Stimulated activated naive CD8-positive, alpha-beta T cell treated with anti-CD3 and anti-CD28 coated beads, Interleukin-15, Interleukin-2, amounts not matched to agents 100 U/mL and 50 U/mL, for 24 hours (primary cell): ENCODE measurements around the gene RBMXL2.

Experiments
- ATAC-seq: fragments of 150-1000 bp; cut with Tn5 transposase; one replicate; pipeline ENCODE4 v1.10.0; 2021
- DNase-seq: peaks from one replicate; pipeline ENCODE4 v3.0.0; 2021

RBMXL2 gene

DNA sequence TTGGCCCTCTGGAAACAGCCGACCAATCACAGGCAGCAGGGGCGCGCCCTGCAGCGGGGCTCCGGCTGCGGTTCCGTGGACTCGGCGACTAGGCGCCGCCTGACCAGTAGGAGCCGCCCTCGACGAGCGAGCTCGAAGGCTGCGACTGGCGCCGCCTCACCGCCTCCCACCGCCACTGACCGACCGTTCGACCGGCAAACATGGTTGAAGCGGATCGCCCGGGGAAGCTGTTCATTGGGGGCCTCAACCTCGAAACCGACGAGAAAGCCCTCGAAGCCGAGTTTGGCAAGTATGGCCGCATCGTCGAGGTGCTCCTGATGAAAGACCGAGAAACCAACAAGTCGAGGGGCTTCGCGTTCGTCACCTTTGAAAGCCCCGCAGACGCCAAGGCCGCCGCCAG lies at the start of gene RBMXL2:
RBMXL2 (plus strand) TSS at position 78 of the 400 bp plus-strand sequence; CDS start at position 201, 123 bp downstream.
- no peak for DNase-seq
- ATAC-seq, result no peak

DNA sequence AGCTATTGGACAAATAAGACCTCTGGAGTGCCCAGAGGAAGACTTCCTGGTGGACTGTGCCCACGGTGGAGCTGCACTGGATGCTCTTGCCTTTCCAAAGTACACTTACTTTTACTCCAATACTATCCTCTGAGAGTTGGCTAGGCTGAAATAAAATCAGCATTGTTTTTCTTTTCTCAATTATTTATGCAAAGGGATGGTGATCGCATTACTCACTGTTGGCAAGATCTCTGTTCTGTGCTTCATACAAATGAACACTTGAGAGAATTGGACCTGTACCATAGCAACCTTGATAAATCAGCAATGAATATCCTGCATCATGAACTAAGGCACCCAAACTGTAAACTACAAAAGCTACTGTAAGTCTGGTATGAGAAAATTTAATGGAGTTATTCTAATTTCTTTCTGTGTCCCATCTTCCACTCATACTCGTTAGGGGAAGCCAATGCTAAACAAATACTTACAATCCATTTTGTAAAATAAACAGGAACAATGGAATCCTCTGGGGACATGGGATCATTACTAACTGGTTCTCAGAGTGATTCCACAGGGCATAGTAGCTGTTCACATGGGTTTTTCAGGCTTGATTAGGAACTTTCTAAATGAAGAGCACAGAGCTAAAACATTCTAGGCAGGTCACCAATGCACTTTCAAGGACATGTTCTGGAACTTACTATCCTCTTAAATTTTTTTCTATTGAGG lies 42.2 kb upstream of the RBMXL2 start:
- DNase-seq, result no peak
- no peak for ATAC-seq

DNA sequence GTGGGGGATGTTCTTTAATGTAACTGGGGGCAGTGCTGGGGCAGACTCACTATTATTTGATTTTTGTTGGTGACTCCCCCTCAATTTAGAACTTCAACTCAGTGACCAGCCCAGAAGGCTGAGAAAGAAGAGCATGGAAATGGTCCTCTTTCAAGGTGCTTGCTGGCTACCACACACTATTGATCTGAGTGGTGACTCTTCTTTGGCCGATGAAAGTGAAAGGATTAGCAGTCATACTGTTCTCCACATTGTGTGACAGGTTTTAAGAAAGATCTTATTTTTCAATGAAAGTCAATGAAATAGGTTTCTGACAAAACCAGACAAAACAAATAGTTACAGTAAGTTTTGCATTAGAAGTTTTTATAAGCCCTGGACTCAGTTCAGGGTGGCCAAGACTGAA lies 38.6 kb upstream of the RBMXL2 start:
- DNase-seq, result no peak
- no peak for ATAC-seq

DNA sequence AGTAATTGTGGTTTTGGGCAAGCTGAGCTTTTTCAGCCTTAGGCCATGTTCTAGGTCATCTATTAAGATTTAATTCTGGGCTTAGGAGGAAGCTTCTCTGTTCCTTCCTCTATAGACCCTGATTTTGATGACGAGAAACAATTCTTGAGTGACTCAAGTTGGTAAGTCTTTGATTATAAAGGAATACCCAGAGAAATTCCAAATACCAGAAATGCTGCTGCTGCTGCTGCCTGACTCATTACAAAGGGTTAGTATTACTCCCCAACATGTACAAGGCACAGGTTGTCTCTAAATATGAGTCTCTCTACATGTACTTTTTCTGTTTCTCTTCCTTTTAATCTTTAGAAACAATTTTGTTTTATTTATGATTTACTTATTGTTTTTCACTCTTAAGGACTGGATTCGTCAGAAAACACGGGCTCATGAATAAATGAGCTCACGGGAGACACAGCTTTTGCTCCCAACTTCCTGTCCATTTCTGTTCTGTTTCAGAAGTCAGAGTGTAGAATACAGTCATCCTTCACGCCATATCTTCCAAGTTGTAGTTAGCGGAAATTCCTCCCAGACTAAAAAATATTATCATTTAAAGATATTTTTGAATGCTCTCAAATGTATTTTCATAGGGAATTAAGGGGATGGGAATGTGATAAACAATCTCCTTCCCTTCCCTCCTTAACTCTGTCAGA lies 31.8 kb upstream of the RBMXL2 start:
- DNase-seq (no peak), ATAC-seq (no peak)

DNA sequence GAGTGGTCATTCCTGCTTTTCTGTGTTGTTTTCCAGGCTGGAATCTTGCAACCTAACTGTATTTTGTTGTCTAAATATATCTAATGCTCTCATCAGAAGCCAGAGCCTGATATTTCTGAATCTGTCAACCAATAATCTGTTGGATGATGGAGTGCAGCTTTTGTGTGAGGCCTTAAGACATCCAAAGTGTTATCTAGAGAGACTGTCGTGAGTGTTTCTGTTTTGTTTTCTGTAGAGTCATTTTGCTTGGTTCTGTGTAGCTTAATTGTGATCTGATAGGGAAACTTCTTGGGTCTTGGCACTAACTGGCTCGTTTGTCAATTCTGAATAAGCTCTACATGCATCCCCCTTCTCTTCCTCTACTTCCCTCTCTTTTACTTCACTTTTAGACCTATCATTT lies 31.2 kb upstream of the RBMXL2 start:
- ATAC-seq, result no peak
- DNase-seq, result no peak

DNA sequence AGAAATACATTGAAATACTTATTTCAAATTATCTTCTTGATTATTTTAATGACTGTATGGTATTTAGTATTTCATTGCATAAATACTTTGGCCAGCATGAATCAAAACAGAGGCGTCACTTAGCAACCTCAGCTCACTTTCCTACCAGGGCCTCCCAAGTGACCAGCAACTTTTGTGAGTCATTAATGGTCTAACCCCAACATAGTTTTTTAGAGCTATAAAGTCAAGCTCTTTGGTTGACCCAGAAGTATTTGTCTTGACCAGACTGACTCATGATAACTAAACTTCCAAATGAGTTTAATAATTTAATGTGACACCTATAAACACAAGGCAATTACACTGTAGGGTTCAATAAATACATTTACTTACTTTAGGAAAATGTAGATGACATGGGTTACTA lies 27.9 kb upstream of the RBMXL2 start:
- ATAC-seq (no peak), DNase-seq (no peak)

DNA sequence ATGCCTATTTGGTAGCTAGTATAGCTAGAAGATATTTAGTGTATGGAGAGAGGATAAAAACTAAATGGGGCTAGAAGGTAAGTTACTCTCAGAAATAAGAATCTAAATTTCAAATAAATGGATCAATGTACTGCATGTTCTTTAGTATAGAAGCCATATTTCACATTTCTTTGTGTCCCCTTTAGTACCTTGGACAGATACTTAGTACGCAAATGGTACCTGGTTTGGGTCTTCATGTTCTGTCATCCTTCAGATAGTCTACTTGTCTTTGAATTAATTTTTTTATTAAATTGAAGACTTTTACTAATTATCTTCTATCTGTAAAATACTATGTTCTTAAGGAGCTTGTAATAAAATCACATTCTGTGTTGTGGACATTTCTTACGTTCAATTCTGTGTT lies 26.3 kb upstream of the RBMXL2 start:
- ATAC-seq (no peak), DNase-seq (no peak)

DNA sequence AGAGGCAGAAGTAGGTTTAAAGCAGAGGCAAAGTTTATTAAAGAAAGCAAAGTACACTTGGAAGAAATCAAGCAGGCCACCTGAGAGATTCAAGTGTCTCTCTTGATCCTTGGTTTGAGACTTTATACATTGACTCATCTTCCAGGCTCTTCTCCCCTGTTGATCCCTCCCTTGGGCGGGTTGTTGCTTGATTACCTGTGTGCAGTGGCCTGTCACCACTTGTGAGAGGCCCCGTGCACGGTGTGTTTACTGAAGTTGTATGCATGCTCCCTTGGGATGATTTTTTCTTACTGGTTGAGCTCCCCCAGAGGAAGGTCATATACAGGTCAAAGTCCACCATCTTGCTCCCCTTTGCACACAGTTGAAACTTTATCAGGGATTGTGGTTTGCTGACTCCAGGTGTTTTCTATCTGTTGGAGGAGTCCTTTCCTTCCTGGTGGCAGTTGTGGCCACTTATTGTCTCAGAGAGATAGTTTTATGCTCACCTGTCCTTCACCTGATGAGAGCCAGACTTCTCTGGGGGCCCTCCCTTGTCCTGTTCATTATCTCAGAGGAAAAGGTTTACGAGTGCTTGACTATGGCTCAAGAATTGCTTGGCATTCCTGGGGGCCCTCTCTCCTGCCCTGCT lies 16.3 kb upstream of the RBMXL2 start:
- DNase-seq, result no peak

DNA sequence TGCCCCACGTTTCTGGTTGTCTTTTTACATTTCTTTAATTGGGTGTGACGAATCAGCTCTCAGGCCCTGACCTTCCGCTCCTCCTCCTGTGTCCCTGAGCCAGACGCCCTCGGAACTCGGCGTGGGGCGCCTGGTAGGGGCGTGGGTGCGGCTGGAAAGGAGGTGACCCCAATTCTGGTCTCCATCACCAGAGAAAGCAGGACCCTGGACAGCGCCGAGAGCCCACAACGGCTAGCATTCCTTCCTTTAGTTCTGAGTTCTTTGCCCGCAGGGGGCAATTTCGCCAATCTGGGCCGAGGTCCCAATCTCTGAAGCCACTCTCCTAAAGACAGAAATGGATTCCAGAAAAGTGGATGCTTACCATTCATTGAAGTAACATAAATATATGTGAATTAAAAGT lies 11.7 kb upstream of the RBMXL2 start:
- ATAC-seq (no peak), DNase-seq (no peak)

More for the DNA sequence above, 16.3 kb upstream of the RBMXL2 start:
- ATAC-seq, result no peak

DNA sequence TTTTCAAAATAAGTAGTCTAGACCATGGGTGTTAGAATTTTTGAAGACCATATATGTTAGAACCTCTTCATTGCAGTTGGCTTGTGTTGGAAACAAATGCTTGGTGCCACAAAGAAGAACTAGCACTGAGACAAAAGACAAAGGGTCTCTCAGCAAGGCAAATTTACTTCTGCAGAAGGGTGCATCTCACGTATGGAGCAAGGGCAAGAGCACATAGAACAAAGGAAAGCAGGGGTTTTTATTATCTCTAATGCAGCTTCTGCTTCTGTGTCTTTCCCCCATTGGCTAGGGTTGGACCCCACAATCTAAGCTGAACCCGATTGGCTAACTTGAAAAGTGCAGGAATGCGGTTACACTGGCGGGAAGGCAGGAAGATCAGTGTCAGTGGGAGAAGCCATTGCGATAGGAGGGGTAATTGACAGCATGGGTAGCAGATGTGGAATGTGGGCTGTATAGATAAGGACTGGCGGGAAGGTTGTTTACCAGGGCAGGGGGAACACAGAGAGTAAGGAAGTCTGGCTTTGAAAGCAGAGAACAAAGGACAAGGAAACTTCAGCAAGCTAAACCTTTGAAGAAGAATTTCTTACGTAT lies 9.2 kb upstream of the RBMXL2 start:
- DNase-seq (no peak), ATAC-seq (no peak)

DNA sequence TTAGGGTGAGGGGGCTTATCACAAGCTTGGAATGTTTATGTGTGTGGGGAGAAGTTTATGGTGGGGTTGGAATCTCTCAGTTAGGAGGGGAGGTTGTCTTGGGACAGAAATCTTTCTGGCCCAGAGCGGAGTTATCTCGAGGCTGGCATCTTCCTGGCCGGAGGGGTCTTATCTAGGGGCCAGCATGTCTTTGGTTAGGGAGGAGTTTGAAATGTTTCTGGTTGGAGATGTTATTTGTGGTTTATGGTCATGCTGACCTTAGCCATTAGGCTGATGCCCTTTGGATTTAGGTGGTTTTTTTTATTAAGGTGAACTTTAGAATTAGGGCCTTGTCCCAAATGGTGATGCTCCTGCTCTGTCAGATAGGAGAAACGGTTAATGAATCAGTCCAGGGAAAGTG lies 7.9 kb upstream of the RBMXL2 start:
- no peak for ATAC-seq

DNA sequence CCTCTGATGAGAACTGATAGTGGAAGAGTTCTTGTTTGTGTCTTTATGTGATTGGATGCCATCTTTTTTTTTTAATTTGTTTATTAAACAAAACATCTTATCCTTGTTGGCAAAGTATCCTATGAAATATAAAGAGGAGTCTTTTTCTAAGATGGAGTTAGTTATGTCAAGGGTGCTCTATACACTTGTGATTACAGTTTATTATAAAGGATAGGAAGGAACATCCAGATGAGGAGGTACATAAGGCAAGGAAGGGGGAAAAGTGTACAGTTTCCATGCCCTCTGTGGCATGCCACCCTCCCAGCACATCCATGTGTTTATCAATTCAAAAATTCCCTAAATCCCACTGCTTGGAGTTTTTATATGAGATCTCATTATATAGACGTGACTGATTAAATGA lies 7.4 kb upstream of the RBMXL2 start:
- no peak for ATAC-seq
- no peak for DNase-seq

More for the DNA sequence above, 7.9 kb upstream of the RBMXL2 start:
- no peak for DNase-seq

DNA sequence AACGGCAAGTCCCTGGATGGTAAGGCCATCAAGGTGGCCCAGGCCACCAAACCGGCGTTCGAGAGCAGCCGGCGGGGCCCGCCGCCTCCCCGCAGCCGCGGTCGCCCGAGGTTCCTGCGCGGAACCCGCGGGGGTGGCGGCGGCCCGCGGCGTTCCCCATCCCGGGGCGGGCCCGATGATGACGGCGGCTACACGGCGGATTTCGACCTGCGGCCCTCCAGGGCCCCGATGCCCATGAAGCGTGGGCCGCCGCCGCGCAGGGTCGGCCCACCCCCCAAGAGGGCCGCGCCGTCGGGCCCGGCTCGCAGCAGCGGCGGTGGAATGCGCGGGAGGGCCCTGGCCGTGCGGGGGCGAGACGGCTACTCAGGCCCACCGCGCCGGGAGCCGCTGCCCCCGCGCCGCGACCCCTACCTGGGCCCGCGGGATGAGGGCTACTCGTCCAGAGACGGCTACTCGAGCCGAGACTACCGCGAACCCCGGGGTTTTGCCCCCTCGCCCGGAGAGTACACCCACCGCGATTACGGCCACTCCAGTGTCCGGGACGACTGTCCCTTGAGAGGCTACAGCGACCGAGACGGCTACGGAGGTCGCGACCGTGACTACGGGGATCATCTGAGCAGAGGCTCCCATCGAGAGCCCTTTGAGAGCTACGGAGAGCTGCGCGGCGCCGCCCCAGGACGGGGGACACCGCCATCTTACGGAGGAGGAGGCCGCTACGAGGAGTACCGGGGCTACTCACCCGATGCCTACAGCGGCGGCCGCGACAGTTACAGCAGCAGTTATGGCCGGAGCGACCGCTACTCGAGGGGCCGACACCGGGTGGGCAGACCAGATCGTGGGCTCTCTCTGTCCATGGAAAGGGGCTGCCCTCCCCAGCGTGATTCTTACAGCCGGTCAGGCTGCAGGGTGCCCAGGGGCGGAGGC lies 792 bp downstream of the RBMXL2 start:
- no peak for DNase-seq
- ATAC-seq, result no peak

DNA sequence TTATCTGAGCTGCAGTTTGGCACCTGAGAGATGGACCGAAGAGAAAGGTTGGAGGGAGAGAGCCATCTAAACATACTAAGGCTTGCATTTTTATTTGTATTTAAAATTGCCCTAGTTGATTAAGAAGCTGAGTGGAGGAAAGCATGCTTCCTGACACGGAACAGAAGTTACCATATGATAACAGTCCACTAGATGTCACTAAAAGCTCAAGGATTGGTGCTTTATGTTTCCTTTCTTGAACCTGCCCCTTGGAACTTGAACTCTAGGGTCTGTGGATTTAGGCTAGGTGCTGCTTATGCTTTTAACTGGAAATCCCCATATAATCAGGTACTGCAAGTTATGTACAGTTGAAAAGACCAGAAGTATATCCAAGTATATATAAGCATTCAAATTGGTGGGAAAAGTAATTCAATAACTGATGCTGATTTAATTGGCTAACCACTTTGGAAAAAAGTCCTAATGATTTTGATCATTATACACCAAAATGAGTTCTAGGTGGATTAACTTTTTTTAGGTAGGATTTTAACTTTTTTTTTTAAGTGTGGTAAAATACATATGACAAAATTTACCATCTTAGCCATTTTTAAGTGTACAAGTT lies 9.5 kb downstream of the RBMXL2 start:
- ATAC-seq (peak; percentile 55), DNase-seq (no peak)

DNA sequence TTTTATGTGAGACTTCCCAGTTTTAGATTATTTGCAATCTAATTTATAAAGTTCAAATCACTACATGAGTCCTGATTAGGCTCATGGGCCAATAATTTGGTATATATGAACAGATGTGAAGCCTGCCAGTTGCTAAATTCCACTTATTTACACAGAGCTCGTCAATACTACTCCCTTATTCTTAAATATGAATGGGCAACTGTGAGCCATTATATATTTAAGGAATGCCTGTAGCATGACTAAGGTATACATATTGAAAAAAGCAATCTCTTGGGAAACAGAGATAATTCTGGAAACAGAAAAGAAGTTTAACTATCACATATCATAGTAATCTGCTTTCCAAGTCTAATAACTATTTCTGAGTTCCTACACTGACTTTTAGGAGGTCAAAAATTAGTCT lies 27.0 kb downstream of the RBMXL2 start:
- no peak for ATAC-seq

DNA sequence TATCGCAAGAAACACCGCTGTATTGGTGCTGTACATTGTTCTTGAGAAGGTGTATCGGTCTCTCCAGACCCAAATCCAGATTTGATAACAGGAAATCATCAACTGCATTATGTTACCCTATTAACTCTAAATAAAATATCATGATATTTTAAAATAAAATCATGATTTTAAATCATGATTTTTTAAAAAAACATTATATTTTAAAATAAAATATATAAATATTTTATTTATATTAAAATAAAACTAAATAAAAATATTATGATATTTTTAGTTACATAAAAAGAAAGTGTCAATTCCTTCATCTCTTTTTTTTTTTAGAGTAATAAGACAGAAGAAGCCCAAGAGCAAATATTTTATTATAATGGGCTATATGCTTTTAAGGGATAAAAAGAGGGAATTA lies 27.6 kb downstream of the RBMXL2 start:
- no peak for ATAC-seq
- no peak for DNase-seq

More for the DNA sequence above, 27.0 kb downstream of the RBMXL2 start:
- no peak for DNase-seq

DNA sequence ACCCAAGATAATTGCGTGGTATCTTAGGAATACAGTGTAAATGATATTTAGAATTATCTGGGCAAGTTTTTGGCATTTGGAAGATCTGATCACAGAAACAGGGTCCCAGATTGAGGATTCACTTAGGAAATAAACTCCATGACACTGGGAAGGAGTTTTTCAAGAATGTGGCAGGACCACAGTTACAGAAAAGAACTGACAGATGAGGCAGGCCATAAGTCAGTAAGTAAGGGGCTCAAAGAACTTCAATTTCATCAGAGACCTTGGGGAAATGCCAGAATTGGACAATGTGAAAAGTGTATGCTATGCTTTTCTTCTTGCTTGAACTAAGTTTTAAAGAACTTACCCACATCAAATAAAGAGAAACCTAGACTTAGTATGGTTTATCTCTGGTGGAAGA lies 49.3 kb downstream of the RBMXL2 start:
- no peak for ATAC-seq

More for the DNA sequence above, 49.3 kb downstream of the RBMXL2 start:
- DNase-seq, result no peak
